Stimulated activated CD8-positive, alpha-beta memory T cell treated with anti-CD3 and anti-CD28 coated beads, Interleukin-2, amount 100 ng/mL, for 1 hour (primary cell): ENCODE data around the gene C20orf204.
"Not testable (repeated sequence)": the region's sequence is repeated elsewhere in the genome, so short reads cannot be mapped to it uniquely, and the experiment has no call there.

Experiments
- DNase-seq, 2 donors: peaks; one replicate each; pipeline ENCODE4 v3.0.0-alpha.2; 2020; ENCODE audit warnings: low read depth in 2 of 2

Gene C20orf204

GRCh38 chr20:64035933-64036345 is at the start of gene C20orf204:
C20orf204 (plus strand) TSS chr20:64036182; CDS start chr20:64036324, 142 bp downstream.
- no peak for DNase-seq

GRCh38 chr20:64000906-64001305 is 35.1 kb upstream of the C20orf204 start:
- no peak for DNase-seq

GRCh38 chr20:64001607-64002011 is 34.4 kb upstream of the C20orf204 start:
- no peak for DNase-seq

GRCh38 chr20:64003960-64004725 is 31.8 kb upstream of the C20orf204 start:
- DNase-seq = no peak

GRCh38 chr20:64005394-64005793 is 30.6 kb upstream of the C20orf204 start:
- DNase-seq = no peak

GRCh38 chr20:64006490-64006889 is 29.5 kb upstream of the C20orf204 start:
- no peak for DNase-seq

GRCh38 chr20:64006902-64007301 is 29.1 kb upstream of the C20orf204 start:
- DNase-seq = no peak

GRCh38 chr20:64009811-64010387 is 26.1 kb upstream of the C20orf204 start:
- DNase-seq = no peak

GRCh38 chr20:64010711-64011237 is 25.2 kb upstream of the C20orf204 start:
- no peak for DNase-seq

- DNase-seq = no peak
These were observed 24.6 kb upstream of the C20orf204 start for GRCh38 chr20:64011366-64011779.

GRCh38 chr20:64012385-64013154 is 23.4 kb upstream of the C20orf204 start:
- not testable (repeated sequence) for DNase-seq

GRCh38 chr20:64015635-64016034 is 20.3 kb upstream of the C20orf204 start:
- DNase-seq = no peak

- DNase-seq = no peak
These were observed 14.6 kb upstream of the C20orf204 start for GRCh38 chr20:64021124-64021975.

GRCh38 chr20:64022671-64023360 is 13.2 kb upstream of the C20orf204 start:
- DNase-seq = no peak

GRCh38 chr20:64023361-64024140 is 12.4 kb upstream of the C20orf204 start:
- no peak for DNase-seq

GRCh38 chr20:64024141-64024990 is 11.6 kb upstream of the C20orf204 start:
- DNase-seq = no peak

- no peak for DNase-seq
These were observed 10.7 kb upstream of the C20orf204 start for GRCh38 chr20:64025101-64025825.

GRCh38 chr20:64025826-64026412 is 10.1 kb upstream of the C20orf204 start:
- no peak for DNase-seq
